CD4-positive, alpha-beta T cell treated with Interleukin-21 for 1 hour (primary cell): ENCODE results near the gene FBLN7.
"Not testable (repeated sequence)": the region's sequence is repeated elsewhere in the genome, so short reads cannot be mapped to it uniquely, and the experiment has no call there.

Experiments
- DNase-seq: peaks from one replicate; pipeline ENCODE4 v3.0.0-alpha.2; 2020

The FBLN7 gene, protein sequence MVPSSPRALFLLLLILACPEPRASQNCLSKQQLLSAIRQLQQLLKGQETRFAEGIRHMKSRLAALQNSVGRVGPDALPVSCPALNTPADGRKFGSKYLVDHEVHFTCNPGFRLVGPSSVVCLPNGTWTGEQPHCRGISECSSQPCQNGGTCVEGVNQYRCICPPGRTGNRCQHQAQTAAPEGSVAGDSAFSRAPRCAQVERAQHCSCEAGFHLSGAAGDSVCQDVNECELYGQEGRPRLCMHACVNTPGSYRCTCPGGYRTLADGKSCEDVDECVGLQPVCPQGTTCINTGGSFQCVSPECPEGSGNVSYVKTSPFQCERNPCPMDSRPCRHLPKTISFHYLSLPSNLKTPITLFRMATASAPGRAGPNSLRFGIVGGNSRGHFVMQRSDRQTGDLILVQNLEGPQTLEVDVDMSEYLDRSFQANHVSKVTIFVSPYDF

DNA sequence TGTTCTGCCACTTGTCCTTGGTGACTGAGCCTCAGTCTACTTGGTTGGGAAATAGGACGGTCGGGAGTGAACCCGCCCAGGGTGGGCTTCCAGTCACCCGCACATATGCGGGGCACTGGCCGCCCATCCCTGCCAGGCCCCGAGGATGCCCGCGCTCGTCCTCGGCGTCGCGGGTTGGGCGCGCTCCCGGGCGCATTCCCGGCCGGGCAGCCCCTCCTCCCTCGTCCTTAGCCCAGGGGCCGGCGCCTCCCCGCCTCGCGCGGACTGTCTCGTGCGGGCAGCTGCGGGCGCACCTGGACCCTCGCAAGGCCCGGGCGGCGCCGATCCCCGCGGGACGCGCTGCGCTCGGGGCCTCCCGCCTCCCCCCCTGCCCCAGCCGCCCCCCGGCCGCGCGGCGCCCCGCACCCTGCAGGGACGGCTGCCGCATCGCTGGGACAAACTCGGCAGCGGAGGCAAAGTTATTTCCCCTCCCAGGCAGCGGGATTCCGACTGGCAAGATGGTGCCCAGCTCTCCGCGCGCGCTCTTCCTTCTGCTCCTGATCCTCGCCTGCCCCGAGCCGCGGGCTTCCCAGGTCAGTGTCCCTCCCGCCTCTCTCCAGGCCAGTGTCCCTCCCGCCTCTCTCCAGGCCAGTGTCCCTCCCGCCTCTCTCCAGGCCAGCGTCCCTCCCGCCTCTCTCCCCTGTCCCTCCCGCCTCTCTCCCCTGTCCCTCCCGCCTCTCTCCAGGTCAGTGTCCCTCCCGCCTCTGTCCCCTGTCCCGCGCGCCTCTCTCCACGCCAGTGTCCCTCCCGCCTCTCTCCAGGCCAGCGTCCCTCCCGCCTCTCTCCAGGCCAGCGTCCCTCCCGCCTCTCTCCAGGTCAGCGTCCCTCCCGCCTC lies at the start of gene FBLN7:
TSS of gene FBLN7 (plus strand) at position 227 of the 874 bp plus-strand sequence. CDS start at position 498, 271 bp downstream.
- no peak for DNase-seq

DNA sequence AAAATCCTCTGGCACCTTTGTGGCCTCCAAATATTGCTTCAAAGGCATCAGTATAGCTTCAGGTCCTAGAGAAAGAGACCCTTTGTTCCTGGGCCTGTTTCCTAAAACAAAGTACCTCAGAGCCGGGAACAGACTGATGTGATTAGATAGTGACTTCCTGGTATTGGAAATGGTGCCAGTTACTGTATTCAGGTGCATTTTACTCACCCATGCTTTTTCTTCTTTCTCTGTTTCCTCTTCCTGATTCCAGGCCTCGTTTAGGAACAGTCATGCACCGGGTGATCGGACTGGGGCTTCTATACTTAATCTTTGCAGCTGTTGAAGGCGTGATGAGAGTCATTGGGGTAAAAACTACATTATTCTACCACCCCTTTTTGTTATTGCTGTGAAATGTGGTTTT lies 48.8 kb upstream of the FBLN7 start:
- no peak for DNase-seq

DNA sequence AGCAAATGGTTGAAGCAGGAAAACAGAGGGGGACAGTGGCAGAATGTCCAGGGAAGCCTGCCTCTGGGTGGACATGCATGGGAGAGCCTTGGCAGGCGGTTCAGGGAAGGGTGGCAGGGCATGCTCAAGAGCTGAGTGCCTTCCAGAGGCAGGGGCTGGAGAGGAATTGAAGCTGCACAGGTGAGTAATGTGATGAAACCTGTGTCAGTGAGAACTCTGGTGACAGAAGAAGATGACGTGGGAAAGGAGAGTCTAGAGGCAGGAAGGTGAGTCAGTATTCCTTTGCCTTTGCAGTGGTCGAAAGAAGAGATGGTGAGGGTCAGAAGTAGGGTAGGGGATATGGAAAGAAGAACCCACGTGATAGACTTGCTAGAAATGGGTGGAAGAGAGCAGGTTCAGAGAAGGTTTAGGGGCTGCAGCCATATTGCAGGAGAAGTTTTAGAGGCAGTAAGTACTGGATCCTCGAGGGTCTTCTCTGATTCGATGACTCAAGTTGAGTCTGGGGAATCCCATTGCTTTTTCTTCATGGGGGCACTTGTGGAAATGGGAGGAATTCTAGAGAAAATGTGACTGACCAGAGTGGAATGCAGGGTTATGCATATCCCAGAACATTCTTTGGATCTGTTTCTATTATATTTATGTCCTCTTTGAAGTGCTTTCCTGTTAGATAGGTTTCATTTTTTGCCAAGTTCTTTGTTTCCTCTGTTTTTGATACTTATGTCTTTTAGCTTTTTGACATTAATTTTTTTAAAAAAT lies 45.7 kb upstream of the FBLN7 start:
- no peak for DNase-seq

DNA sequence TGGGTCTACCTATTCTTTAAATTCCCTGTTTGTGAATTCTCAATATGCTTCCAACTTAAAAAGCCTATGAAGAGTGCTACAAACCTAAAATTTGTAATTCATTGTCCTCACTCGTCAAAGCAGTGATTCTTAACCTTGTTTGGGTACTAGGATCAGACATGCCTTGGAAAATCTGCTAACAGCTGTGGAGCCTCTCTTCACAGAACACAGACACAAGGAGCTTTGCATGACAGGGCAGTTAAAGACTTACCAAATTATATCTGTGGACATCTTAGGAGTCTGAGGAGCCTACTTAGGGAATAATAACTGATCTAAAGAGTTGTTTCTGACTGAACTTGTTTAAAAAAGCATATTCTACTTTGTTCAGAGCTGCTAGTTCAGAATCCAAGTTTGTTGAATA lies 45.0 kb upstream of the FBLN7 start:
- no peak for DNase-seq

DNA sequence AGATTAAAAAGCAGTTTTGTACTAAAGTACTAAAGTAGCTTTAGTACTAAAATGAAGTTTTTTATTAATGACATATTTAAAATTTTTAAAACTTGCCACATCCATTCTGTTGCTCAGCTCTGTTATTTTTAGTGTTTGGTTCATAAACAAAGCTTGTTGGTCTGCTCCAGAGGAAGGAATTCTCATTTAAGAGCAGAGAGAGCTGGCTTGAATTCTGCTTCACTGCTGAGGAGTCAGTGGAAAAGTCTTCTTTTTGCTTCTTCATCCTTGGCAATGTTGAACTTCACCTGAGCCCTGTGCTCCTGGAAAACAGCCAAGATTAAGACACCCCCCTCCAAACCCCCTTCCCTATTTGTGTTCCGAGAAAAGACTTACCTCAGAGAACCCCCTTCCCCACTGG lies 42.5 kb upstream of the FBLN7 start:
- DNase-seq: no peak

DNA sequence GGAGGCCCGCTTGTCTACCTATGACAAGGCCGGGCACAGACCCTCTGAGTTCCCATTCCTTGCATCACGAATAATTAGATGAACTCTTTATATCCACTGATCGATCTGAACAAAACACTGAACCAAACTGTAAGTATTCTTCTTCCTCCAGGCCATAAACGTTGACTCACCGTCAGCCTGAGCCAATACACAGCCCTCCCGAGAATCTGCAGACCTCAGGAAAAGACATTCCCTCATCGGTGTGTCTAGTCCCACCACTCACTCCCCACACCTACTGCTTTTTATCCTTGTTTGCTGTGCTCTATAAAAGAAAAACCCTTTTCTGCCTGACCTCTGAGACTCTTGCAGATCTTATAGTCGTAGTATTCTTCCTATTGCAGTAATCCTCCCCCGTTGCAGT lies 42.1 kb upstream of the FBLN7 start:
- DNase-seq: no peak

DNA sequence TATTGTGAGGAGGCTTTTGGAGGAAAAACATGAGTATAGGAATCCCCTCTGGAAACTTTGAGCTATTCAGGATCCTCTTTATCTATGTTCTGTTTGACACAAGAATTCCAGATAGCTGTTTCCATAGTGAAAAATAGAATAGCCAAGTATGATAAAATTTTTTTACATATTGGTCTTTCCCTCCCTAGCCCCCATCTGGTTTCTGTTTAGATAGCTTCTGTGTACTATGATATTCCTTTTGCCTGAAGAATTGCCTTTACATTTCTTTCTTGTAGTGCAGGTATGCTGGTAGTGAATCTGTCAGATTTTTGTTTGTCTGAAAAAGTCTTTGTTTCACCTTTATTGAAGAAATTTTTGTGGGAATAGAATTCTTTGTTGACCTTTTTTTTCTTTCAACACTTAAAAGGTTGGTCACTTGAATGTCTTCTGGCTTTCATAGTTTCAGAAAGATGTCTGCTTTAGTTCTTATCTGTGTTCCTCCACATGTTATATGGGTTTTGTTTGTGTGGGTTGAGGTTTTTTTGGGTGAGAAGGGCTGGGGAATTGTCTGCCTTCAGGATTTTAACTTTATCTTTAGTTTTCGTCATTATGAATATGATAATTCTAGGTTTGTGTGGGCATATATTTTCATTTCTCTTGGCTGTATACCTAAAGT lies 29.9 kb upstream of the FBLN7 start:
- no peak for DNase-seq

DNA sequence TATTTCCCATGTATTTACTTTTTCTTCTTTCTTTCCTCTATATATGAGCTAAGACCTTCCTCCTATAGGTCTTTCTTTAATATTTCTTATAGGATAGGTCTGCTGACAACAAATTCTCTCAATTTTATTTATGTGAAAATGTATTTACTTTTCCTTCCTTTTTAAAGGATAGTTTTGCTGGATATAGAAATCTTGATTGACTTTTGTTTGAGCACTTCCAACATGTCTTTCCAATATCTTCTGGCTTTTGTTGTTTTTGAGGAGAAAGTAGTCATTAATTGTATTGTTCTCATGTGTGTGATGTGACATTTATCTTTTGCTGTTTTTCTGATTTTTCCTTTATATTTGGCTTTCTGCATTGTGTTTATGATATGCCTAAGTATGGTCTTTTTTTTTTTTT lies 28.9 kb upstream of the FBLN7 start:
- DNase-seq: no peak

DNA sequence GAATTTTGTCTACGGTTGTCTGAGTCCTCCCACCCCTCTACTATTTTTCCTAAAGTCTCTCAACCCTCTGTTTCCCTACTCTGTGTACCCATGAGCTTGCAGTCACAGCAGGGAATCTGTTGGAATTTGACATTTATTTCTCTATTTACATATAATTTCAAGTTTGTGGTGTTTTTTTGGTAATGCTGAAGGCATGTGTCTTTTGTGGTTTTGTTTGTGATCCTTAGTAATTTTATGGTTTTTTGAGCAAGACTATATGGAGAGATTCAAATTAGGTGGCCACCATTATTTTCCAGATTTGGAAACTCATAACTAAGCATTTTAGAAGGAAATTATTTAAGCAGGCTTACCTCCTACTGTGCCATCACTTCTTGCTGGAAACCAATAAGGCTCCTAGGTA lies 27.2 kb upstream of the FBLN7 start:
- DNase-seq: no peak

DNA sequence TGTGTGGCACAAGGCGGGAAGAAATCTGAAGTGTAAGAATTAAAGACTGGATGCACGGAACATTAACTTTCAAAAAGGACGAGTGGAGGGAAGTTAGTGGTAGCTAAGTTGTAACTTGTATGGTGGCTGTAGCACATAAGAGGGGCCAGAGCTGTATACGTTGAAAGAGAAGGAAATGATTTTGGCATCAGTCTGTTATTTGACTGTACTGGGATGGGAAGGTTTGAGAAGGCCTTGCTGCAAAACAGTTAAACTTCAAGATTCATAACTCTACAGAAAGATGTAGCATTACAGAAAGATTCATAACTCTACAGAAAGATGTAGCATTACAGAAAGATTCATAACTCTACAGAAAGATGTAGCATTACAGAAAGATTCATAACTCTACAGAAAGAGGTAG lies 24.8 kb upstream of the FBLN7 start:
- not testable (repeated sequence) for DNase-seq

DNA sequence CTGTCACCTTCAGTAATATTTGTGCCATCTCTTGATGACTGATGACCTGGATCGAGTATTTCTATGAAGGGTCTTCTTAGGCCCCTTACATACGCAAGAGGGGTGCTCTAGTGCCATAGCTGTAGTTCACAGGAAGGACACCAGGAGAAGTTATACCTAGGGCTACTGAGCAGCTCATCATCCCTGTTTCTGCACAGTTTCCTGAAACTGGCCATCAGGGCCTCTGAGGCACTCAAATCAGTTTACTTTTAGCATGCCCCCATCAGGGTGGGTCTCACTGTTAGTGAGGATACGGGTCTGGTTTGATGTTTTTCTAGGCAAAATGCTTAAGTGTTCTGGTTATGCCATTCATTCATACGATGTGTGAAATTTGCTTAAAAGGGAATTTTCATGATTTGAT lies 20.0 kb upstream of the FBLN7 start:
- no peak for DNase-seq

DNA sequence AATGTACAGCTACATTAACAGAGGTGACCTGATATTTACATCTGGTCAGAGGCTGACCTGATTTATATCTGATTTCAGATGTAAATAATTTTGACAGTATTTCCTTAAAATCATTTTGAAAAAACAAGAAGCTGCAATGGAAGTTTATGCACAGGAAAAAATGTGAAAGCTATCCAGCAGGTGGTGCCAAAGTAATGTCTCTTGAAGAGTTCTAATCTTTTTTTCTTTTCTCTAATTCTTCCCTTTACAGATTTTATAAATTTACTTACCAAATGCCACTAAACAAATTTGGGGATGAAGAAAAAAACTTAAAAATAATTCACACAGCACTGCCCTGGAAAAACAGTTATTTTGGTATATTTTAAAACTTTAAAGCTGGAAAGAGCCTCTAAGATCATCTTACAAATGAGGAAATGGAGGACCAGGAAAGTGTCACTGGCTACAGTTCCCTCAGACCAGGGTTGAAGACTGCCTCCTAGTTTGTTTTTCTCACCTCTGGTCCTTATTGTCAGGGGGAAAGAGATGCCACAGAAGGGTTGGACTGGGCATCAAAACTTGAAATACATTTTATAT lies 16.4 kb upstream of the FBLN7 start:
- peak; percentile 66 for DNase-seq

DNA sequence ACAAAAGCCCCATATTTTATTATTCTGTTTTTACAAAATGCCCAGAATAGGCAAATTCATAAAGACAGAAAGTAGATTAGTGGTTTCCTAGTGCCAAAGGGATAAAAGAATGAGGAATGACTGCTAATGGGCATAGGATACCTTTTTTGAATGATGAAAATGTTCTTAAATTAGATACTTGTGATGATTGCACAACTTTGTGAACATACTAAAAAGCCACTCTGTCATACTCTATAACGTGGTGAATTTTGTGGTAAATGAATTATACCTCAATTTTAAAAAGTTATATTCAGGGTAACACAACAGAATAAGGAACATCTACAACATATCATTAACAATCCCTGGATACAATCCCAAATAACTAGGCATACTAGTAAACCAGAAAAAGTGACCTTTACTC lies 9.1 kb upstream of the FBLN7 start:
- no peak for DNase-seq

DNA sequence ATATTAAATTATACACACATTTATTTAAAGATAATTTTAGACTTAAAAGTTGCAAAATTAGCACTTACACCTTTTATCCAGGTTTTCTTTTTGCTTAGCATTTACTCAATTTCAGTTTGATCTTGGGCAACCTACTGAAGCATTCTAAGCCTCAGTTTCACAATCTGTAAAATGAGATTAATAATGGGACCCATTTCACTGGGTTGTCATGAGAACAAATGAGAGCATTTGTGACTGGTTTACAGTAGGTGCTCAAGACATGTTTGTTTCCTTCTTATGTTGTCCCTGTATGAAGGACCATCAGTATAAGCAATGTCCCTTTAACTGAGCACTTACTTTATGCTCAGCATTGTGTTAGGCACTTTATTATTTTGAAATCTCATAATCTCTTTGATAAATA lies 4.8 kb upstream of the FBLN7 start:
- DNase-seq: no peak

DNA sequence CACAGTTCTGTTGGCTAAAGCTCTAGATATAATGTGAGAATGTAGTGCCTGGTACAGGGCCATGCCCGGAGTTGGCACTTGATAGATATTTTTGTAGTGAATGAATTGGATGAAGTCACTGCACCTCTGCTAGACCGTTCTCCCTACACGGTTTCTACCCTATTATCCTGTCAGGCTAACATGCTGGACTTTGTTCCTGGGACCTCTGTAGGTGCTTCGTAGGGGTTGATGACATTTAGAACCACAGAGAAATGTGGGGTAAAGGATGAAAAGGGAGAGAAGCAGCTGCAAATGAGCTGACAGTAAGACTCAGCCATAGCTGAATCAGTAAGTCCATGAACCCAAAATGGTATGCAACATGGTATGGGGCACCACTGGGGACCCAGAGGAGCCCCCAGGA lies 4.1 kb upstream of the FBLN7 start:
- no peak for DNase-seq

DNA sequence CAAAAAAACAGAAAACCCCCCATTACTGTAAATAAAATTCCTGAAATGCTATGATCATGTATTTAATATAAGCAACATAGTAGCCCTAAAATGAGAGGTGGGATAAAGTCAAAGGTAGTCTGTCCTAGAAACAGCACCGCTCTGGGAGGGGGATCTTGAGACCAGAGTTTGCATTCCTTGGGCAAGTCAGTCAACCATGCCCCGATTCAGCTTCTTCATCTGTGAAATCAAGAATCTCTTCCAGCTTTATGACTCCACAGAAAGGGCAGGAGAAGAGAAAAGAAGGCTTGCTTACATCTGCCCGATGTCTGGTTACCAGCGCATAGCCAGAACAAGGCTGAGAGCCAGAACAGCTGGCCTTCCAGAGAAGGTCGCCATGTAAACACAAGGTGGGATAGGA lies 2.1 kb upstream of the FBLN7 start:
- no peak for DNase-seq

DNA sequence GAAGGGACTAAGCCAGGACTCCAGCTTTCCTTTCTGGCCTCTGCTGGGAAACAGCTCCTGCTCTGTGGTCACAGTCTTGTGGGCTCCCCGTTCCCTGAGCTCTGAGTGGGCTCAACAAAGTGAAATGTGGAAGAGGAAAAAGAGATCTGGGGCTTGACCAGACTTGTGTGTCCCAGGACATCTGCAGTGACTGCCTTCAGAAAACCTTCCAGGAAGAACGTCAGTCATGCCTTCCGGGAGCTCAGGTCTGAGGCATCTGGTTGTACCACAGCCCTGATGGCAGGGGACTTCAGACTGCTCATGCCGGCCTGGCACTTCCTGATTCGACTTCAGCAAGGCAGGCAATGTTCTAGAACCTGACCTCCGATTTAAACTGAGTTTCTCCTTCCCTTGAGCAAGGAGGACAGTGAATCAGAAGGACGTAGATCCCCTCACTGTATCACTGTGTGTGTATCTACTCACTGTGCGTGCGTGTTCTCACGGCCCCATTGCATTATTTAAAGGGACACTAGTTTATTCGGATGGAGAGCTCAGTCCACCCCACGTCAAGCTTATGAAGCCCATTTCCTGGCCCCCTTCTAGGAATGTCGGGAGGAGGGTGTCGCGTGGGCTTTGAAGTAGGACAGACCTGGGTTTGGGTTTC lies 548 bp upstream of the FBLN7 start:
- DNase-seq: peak; percentile 16

DNA sequence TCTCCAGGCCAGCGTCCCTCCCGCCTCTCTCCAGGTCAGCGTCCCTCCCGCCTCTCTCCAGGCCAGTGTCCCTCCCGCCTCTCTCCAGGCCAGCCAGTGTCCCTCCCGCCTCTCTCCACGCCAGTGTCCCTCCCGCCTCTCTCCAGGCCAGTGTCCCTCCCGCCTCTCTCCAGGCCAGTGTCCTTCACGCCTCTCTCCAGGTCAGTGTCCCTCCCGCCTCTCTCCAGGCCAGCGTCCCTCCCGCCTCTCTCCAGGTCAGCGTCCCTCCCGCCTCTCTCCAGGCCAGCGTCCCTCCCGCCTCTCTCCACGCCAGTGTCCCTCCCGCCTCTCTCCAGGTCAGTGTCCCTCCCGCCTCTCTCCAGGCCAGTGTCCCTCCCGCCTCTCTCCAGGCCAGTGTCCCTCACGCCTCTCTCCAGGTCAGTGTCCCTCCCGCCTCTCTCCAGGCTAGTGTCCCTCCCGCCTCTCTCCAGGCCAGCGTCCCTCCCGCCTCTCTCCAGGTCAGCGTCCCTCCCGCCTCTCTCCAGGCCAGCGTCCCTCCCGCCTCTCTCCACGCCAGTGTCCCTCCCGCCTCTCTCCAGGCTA lies 939 bp downstream of the FBLN7 start:
- DNase-seq: not testable (repeated sequence)

DNA sequence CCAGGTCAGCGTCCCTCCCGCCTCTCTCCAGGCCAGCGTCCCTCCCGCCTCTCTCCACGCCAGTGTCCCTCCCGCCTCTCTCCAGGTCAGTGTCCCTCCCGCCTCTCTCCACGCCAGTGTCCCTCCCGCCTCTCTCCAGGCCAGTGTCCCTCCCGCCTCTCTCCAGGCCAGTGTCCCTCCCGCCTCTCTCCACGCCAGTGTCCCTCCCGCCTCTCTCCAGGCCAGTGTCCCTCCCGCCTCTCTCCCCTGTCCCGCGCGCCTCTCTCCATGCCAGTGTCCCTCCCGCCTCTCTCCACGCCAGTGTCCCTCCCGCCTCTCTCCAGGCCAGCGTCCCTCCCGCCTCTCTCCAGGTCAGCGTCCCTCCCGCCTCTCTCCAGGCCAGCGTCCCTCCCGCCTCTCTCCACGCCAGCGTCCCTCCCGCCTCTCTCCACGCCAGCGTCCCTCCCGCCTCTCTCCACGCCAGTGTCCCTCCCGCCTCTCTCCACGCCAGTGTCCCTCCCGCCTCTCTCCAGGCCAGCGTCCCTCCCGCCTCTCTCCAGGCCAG lies 1.5 kb downstream of the FBLN7 start:
- DNase-seq: not testable (repeated sequence)

DNA sequence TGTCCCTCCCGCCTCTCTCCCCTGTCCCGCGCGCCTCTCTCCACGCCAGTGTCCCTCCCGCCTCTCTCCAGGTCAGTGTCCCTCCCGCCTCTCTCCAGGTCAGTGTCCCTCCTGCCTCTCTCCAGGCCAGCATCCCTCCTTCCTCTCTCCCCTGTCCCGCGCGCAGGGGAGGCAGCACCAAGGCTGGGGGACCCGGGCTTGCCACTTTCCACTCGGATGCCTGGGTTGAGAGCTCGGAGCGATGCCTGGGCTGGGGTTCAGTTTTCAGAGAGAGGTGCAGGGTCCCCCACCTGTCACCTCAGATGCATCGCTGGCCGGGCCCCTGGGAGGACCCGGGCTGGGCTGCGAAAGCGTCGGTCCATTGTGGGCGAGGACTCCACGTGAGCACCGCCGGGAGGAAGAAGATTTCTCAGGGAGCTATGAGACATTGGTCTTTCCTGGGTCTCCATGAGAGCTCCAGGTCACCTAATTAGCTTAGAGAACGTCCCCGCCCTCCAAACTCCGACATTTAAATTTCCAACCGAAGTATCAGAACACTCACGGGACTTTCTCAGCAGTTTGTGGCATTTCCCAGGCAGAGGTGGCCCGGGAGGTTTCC lies 2.1 kb downstream of the FBLN7 start:
- no peak for DNase-seq
